Forelimb muscle (tissue), 1 donor: Measurements from ENCODE around the gene LPP. TPM values are rescaled to one million over a fixed set of nuclear protein-coding genes. Genes with fewer than 3 reads are reported as not detected.
A peak's percentile ranks its signal among the peaks of the same experiment; 100 is the strongest.

Experiments used
- DNase-seq: peaks from one replicate; pipeline ENCODE4 v3.0.0-alpha.2; 2013; ENCODE audit warnings: low read depth
- polyA plus RNA-seq: library from polyadenylated mRNA; unstranded; fragments of 120-200 nt; gene quantifications from one replicate; pipeline ENCODE4 v1.2.1, GENCODE V29; 2013; ENCODE audit not compliant: insufficient read length

LPP gene
- polyA plus RNA-seq, 1 donor, result 12.4 TPM

GRCh38 chr3:188360364-188360881 is 206.5 kb downstream of the LPP start:
- no peak for DNase-seq

GRCh38 chr3:188361888-188362287 is 207.9 kb downstream of the LPP start:
- no peak for DNase-seq

- DNase-seq, result no peak
These were observed 208.5 kb downstream of the LPP start for GRCh38 chr3:188362405-188362831.

GRCh38 chr3:188365184-188365583 is 211.2 kb downstream of the LPP start:
- DNase-seq, result no peak

GRCh38 chr3:188365988-188366698 is 212.2 kb downstream of the LPP start:
- no peak for DNase-seq

- DNase-seq, result peak; percentile 49
These were observed 213.7 kb downstream of the LPP start for GRCh38 chr3:188367678-188368077.

GRCh38 chr3:188369526-188369925 is 215.6 kb downstream of the LPP start:
- DNase-seq, result no peak

GRCh38 chr3:188370081-188370830 is 216.3 kb downstream of the LPP start:
- no peak for DNase-seq

GRCh38 chr3:188378786-188379185 is 224.8 kb downstream of the LPP start:
- DNase-seq, result no peak

GRCh38 chr3:188380252-188380651 is 226.3 kb downstream of the LPP start:
- DNase-seq, result no peak

GRCh38 chr3:188380722-188381121 is 226.8 kb downstream of the LPP start:
- DNase-seq, result no peak

GRCh38 chr3:188383748-188384147 is 229.8 kb downstream of the LPP start:
- DNase-seq, result no peak

GRCh38 chr3:188385295-188385694 is 231.3 kb downstream of the LPP start:
- no peak for DNase-seq

GRCh38 chr3:188389711-188390342 is 235.9 kb downstream of the LPP start:
- DNase-seq, result peak; percentile 36

GRCh38 chr3:188390343-188390718 is 236.4 kb downstream of the LPP start:
- DNase-seq, result no peak

- no peak for DNase-seq
These were observed 237.0 kb downstream of the LPP start for GRCh38 chr3:188390775-188391443.

- no peak for DNase-seq
These were observed 237.6 kb downstream of the LPP start for GRCh38 chr3:188391592-188391991.

- no peak for DNase-seq
These were observed 238.1 kb downstream of the LPP start for GRCh38 chr3:188392076-188392475.

GRCh38 chr3:188394623-188395022 is 240.7 kb downstream of the LPP start:
- DNase-seq, result no peak

GRCh38 chr3:188396251-188396650 is 242.3 kb downstream of the LPP start:
- no peak for DNase-seq

- no peak for DNase-seq
These were observed 242.9 kb downstream of the LPP start for GRCh38 chr3:188396900-188397299.
